Hematopoietic multipotent progenitor cell treated with erythropoietin and hydrocortisone succinate and interleukin-3 and kit ligand, for 17 days (in vitro differentiated cells): ENCODE results near the gene SNTN.

ENCODE experiments used
- DNase-seq: peaks from one replicate; pipeline ENCODE4 v3.0.0-alpha.2; 2015; ENCODE audit warnings: low spot score

Gene SNTN

DNA sequence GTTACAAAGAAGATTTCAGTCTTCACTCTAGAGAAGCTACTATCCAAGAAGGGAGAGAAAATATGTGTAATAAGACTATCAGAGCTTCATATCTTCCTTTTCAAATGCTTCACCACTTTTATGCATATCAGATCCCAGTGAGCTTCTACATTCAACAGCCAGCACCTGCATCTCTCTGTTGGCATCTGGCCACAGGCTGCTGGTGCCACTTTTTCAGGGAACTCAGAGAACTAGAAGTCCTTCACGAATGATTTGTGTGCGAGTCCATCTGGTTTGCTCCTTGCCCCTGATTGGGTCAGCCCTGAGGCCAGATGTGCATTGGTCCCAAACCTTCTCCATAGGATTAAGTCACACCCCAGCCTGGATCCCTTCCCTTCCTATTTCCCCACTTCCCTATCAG, 22.1 kb downstream of the SNTN start:
- no peak for DNase-seq

DNA sequence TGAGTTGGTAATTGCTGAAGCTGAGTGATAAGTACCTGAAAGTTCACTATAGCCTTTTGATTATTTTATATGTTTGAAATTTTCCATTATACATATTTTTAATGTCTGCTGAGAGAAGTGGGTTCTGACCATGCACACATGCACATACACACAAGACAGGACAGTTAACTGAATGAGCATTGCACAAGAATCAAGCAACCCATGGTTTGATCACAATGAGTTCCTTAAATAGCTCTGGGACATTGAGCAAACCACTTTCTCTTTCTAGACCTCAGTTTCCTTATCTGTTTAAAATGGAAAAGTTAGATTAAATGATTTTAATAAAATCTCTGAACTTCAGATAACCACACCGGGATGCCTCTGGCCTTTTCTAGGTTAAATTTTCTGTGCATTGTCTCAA, 26.7 kb downstream of the SNTN start:
- no peak for DNase-seq

DNA sequence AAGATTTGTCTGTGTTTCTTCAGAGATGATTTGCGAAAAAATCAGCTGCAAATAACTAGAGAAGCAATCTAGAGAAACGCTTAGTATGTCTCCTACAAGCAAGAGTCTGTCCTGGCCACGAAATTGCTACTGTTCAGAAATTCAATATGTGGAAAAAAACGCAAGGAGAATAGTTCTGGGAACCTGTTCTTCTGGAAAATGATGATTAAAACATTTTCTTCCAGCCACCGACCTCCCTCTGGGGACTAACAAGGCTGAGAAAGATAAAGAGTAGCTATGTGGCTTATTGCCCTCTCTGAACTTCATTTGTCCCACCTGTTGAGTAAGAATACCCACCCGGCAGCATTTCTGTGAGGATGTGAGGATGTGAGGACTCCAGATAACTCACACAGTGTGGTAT, 31.6 kb downstream of the SNTN start:
- DNase-seq = no peak

GRCh38 chr3:63685340-63685739, 32.9 kb downstream of the SNTN start:
- DNase-seq = no peak

- no peak for DNase-seq
Observed at GRCh38 chr3:63687278-63688225, 35.1 kb downstream of the SNTN start.

GRCh38 chr3:63689285-63689684, 36.8 kb downstream of the SNTN start:
- no peak for DNase-seq

DNA sequence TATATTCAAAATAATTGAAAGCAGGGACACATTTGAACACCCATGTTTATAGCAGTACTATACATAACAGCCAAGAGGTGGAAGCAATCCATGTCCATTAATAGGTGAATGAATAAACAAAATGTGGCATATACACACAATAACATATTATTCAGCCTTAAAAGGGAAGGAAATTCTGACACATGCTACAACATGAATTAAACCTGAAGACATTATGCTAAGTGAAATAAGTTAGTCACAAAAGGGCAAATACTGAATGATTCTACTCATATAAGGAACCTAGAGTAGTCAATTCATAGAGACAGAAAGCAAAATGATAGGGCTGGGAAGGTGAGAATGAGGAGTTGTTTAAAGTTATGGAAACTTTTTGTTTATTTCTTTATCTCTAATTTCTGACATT, 40.9 kb downstream of the SNTN start:
- no peak for DNase-seq

DNA sequence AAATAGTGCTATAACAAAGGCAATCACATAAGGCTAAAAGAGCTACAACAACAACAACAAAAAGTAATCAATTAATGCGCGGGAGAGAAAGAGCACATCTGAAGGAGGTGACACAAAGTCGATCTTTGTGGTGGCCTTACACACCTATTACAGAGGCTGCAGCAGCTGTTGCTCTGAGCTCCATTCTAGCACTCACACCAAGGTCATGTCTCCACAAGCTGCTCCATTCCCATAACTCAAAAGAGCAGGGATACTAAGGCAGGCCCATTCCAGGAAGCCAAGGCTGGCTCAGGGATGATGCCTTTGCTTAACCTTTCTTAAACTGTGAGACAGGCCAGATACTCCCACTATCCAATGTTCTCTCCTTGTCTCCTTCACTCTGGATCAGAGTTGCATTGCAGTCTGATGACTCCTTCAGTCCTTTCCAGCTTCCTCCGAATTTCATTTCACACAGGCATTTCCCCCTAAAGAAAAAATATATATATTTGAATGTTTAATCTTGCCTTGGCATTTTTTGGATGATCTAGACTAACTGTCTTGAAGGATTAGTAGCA, 52.7 kb downstream of the SNTN start:
- DNase-seq = no peak

DNA sequence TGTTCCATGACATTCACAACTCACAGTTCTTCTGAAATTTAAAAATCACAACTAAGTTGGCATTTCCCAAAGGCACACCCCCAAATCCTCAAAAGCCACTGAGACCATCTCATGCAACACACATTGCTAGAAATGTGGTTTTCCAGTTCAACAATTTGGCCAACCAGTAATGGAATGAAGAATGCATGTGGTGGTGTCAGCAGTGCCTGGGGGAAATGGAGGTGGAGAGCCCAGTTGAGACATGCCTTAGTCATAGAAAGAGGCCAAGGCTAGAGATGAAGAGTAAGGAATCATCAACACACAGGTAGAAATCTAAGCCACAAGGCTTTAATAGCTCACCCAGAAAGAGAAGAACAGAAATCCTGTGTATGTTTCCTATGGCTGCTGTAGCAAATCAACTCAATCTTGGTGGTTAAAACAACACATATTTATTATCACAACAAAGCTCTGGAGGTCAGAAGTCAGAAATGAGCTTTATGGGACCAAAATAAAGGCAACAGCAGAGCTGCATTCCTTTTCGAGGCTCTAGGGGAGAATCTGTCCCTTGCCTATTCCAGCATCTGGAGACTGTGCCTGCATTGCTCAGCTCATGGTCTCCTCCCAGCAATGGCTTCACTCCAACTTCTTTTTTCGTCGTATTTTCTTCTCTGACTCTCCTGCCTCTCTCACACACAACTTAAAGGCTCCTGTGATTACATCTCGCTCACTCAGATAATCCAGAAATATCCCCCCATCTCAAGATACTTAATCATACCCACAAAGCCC, 54.0 kb downstream of the SNTN start:
- no peak for DNase-seq

GRCh38 chr3:63707731-63708130, 55.3 kb downstream of the SNTN start:
- DNase-seq = no peak

DNA sequence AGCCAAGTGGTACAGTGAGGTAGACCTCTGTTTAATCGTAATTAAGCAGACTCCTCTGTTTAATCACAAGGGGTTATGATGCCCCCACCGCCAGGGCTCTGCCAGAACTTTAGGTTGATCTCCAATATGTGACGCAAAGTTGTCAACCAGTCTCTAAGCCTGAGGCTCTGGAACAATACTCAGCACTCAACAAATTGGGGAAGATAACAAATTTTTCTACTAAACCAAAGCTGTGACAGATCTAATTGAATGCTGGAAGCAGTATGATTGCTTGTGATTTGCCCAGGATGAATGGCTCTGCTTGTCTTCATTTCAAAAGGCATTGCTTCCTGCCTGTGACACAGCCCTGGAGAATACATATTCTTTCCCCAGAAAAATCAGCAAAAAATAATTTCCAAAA, 57.1 kb downstream of the SNTN start:
- no peak for DNase-seq
